Prostate gland (tissue), 2 donors: ENCODE results near the gene PELO. TPM values are rescaled to one million over a fixed set of nuclear protein-coding genes. Genes with fewer than 3 reads are reported as not detected.

ENCODE experiments used
- DNase-seq: peaks from one replicate; pipeline ENCODE4 v3.0.0-alpha.2; 2019; ENCODE audit warnings: low spot score
- H3K27ac ChIP-seq, 2 donors: fragments of 200-600 bp; sonication (generic); 2 replicates each; pipeline ENCODE4 v1.5.1; 2017 to 2019
- H3K27me3 ChIP-seq: fragments of 200-600 bp; sonication (generic); replicated peaks from 2 replicates; pipeline ENCODE4 v1.5.1; 2019; ENCODE audit not compliant: insufficient read depth
- H3K36me3 ChIP-seq, 2 donors: fragments of 200-600 bp; sonication (generic); 1 replicate in 1 of 2; 2 replicates in 1 of 2; pipeline versions ENCODE4 v1.5.1 to v1.8.1; 2017 to 2019
- H3K4me1 ChIP-seq: fragments of 200-600 bp; sonication (generic); replicated peaks from 2 replicates; pipeline ENCODE4 v1.5.1; 2019
- H3K4me3 ChIP-seq, 2 donors: fragments of 200-600 bp; sonication (generic); 2 replicates each; pipeline ENCODE4 v1.5.1; 2017 to 2019
- H3K9me3 ChIP-seq: fragments of 200-600 bp; sonication (generic); 2 replicates; pipeline ENCODE4 v1.5.1; 2017
- POLR2A ChIP-seq: fragments of 450-650 bp; IDR thresholded peaks from one replicate; pipeline ENCODE4 v1.6.1; 2016; ENCODE audit warnings: antibody characterized with exemption, mild to moderate bottlenecking
- POLR2AphosphoS5 ChIP-seq: sonication (generic); formaldehyde crosslinking; IDR thresholded peaks from one replicate; pipeline ENCODE4 v1.6.1; 2017; ENCODE audit warnings: antibody characterized with exemption
- WGBS: methylation state at CpG from one replicate; pipeline ENCODE4 v1.1.5; 2018; 5-methylcytosine and 5-hydroxymethylcytosine counted together
- intact Hi-C: fragments of 100-400 bp; cut with DNase I; formaldehyde crosslinking; loops from one replicate; pipeline ENCODE4 v1.14.2; 2022
- total RNA-seq, 2 donors: library from RNA; depleted of rRNA; stranded (reverse); fragments of >200 nt; gene quantifications; one replicate each; pipeline ENCODE4 v1.1.0, GENCODE V29; 2016
- TF ChIP-seq, protein P1 (sequence below), 4 experiments: fragments of 200-600 bp in 2 of 4; fragments of 450-650 bp in 2 of 4; sonication (generic) in 2 of 4; IDR thresholded peaks; 1 replicate in 3 of 4; 2 replicates in 1 of 4; pipeline ENCODE4 v1.5.1; 2016 to 2019; ENCODE audit warnings: antibody characterized with exemption in 4 of 4, mild to moderate bottlenecking in 2 of 4, moderate library complexity in 2 of 4

The PELO gene
- total RNA-seq, 2 donors from 2014 or later, result 14.9 to 18.8 TPM

GRCh38 chr5:52821901-52822300 lies 34.2 kb downstream of the PELO start:
- intact Hi-C loops, result no loop called here
- no peaks in the 10 kb centered on the region for H3K36me3 ChIP-seq
- no peak for DNase-seq
- no peak overlapping the region for H3K4me3 ChIP-seq
- WGBS, result 45% methylated on average over 1 of the region's 1 CpG
- no peaks in the 10 kb centered on the region for H3K27me3 ChIP-seq
- H3K9me3 ChIP-seq, result no peaks in the 10 kb centered on the region
- H3K27ac ChIP-seq, result no peak overlapping the region
- no peaks in the 10 kb centered on the region for H3K4me1 ChIP-seq
- TF ChIP-seq POLR2AphosphoS5 (no peak), POLR2A (no peak)
- TF ChIP-seq, protein P1, sequence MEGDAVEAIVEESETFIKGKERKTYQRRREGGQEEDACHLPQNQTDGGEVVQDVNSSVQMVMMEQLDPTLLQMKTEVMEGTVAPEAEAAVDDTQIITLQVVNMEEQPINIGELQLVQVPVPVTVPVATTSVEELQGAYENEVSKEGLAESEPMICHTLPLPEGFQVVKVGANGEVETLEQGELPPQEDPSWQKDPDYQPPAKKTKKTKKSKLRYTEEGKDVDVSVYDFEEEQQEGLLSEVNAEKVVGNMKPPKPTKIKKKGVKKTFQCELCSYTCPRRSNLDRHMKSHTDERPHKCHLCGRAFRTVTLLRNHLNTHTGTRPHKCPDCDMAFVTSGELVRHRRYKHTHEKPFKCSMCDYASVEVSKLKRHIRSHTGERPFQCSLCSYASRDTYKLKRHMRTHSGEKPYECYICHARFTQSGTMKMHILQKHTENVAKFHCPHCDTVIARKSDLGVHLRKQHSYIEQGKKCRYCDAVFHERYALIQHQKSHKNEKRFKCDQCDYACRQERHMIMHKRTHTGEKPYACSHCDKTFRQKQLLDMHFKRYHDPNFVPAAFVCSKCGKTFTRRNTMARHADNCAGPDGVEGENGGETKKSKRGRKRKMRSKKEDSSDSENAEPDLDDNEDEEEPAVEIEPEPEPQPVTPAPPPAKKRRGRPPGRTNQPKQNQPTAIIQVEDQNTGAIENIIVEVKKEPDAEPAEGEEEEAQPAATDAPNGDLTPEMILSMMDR (IDR thresholded peaks at IDR 0.05), result no peak

GRCh38 chr5:52822437-52822836 lies 34.7 kb downstream of the PELO start:
- Histone ChIP-seq H3K4me3 (no peak overlapping the region), H3K36me3 (no peaks in the 10 kb centered on the region), H3K9me3 (no peaks in the 10 kb centered on the region), H3K27me3 (no peaks in the 10 kb centered on the region), H3K27ac (peak overlapping the region in 1 of 2 donors; percentile 2), H3K4me1 (no peaks in the 10 kb centered on the region)
- no peak for DNase-seq
- intact Hi-C loops, result no loop called here
- TF ChIP-seq POLR2AphosphoS5 (no peak), POLR2A (no peak)
- TF ChIP-seq, protein P1 (IDR thresholded peaks at IDR 0.05), result no peak
- WGBS, result 65% methylated on average over 6 of the region's 6 CpGs

DNA sequence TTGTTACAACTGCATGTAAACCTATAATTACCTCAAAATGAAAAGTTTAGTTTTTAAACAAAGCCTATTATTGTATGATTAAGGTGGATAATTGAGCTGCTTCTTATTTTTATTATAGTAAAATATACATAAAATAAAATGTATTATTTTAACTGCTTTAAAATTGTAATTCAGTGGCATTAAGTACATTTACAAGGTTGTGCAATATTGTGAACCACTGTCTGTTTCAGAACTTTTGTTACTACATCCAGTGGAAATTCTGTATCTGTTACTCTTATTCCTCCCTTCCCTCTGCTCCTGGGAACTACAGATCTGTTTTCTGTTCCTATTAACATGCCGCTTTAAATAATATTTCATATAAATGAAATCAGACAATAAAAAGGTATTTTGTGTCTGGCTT lies 37.1 kb downstream of the PELO start:
- 100% methylated on average over 1 of the region's 1 CpG for WGBS

GRCh38 chr5:52825826-52826225 lies 38.1 kb downstream of the PELO start:
- Histone ChIP-seq H3K9me3 (no peaks in the 10 kb centered on the region), H3K27ac (no peak overlapping the region), H3K36me3 (no peaks in the 10 kb centered on the region), H3K4me3 (no peak overlapping the region), H3K27me3 (no peaks in the 10 kb centered on the region), H3K4me1 (no peaks in the 10 kb centered on the region)
- intact Hi-C loops, result no loop called here
- TF ChIP-seq POLR2AphosphoS5 (no peak), POLR2A (no peak)
- TF ChIP-seq, protein P1 (IDR thresholded peaks at IDR 0.05), result no peak
- DNase-seq, result no peak
- WGBS, result 91% methylated on average over 2 of the region's 2 CpGs

More for the DNA sequence above, 37.1 kb downstream of the PELO start:
- no peaks in the 10 kb centered on the region for H3K4me1 ChIP-seq
- intact Hi-C loops, result no loop called here
- no peaks in the 10 kb centered on the region for H3K27me3 ChIP-seq
- no peaks in the 10 kb centered on the region for H3K9me3 ChIP-seq
- DNase-seq, result no peak
- H3K36me3 ChIP-seq, result no peaks in the 10 kb centered on the region
- H3K27ac ChIP-seq, result no peak overlapping the region
- TF ChIP-seq POLR2AphosphoS5, result no peak
- TF ChIP-seq, protein P1 (IDR thresholded peaks at IDR 0.05), result no peak
- no peak overlapping the region for H3K4me3 ChIP-seq

DNA sequence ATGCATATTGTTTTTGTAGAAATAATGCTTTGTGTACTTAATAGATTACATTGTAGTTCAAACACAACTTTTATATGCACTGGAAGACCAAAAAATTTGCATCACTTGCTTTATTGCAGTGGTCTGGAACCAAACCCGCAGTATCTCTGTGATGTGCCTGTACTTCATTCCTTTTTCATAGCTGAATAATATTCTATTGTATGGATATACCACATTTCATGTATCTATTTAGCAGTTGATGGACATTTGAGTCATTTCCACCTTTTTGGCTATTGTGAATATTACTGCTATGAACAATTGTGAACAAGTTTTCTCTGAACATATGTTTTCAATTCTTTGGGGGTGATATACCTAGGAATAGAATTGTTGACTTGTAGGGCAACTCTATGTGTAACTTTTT lies 40.1 kb downstream of the PELO start:
- Histone ChIP-seq H3K4me1 (no peaks in the 10 kb centered on the region), H3K36me3 (no peaks in the 10 kb centered on the region), H3K4me3 (no peak overlapping the region), H3K27me3 (no peaks in the 10 kb centered on the region), H3K9me3 (no peaks in the 10 kb centered on the region), H3K27ac (no peak overlapping the region)
- DNase-seq, result no peak
- intact Hi-C loops, result no loop called here
- 100% methylated on average over 1 of the region's 1 CpG for WGBS
- TF ChIP-seq POLR2A (no peak), POLR2AphosphoS5 (no peak)
- TF ChIP-seq, protein P1 (IDR thresholded peaks at IDR 0.05), result no peak
